Heart right ventricle (tissue), 16 donors: Measurements from ENCODE around the gene KLHL25. TPM values are rescaled to one million over a fixed set of nuclear protein-coding genes. Genes with fewer than 3 reads are reported as not detected.

Experiments
- ATAC-seq, 8 donors: fragments of 200-7000 bp; cut with Tn5 transposase; one replicate each; pipeline ENCODE4 v1.9.1; 2020; ENCODE audit warnings: mild to moderate bottlenecking in 8 of 8, moderate library complexity in 8 of 8, moderate number of reproducible peaks in 1 of 8
- DNase-seq, 2 donors: peaks; one replicate each; pipeline ENCODE4 v3.0.0-alpha.2; 2020
- H3K27ac ChIP-seq, 10 donors: fragments of 200-600 bp; sonication (generic) in 2 of 10; one replicate each; pipeline versions ENCODE4 v1.5.0 to v1.8.0; 2020 to 2022; ENCODE audit warnings: mild to moderate bottlenecking in 3 of 10
- H3K27me3 ChIP-seq, 7 donors: fragments of 200-600 bp; one replicate each; pipeline ENCODE4 v1.8.0; 2021 to 2022; ENCODE audit warnings: mild to moderate bottlenecking in 2 of 7
- H3K36me3 ChIP-seq, 9 donors: fragments of 200-600 bp; sonication (generic) in 1 of 9; one replicate each; pipeline versions ENCODE4 v1.5.0 to v1.8.0; 2020 to 2022; ENCODE audit warnings: mild to moderate bottlenecking in 2 of 9
- H3K4me1 ChIP-seq, 9 donors: fragments of 200-600 bp; sonication (generic) in 1 of 9; one replicate each; pipeline versions ENCODE4 v1.5.0 to v1.8.0; 2020 to 2022; ENCODE audit warnings: mild to moderate bottlenecking in 4 of 9
- H3K4me3 ChIP-seq, 10 donors: fragments of 200-600 bp; sonication (generic) in 2 of 10; one replicate each; pipeline versions ENCODE4 v1.5.0 to v1.8.0; 2020 to 2022; ENCODE audit warnings: mild to moderate bottlenecking in 7 of 10, moderate library complexity in 2 of 10
- H3K9me3 ChIP-seq, 11 donors: fragments of 200-600 bp in 10 of 11; sonication (generic) in 2 of 11; one replicate each; pipeline versions ENCODE4 v1.5.0 to v1.8.0; 2013 to 2022; ENCODE audit warnings: mild to moderate bottlenecking in 2 of 11, control low read depth in 1 of 11, moderate library complexity in 1 of 11
- CTCF ChIP-seq, 9 donors: fragments of 200-600 bp; sonication (generic) in 2 of 9; IDR thresholded peaks; one replicate each; pipeline versions ENCODE4 v1.5.0 to v1.8.0; 2021 to 2022; ENCODE audit warnings: antibody characterized with exemption in 9 of 9, mild to moderate bottlenecking in 5 of 9, moderate library complexity in 1 of 9
- WGBS, 2 donors: extraction: QIAGEN DNeasy Blood & Tissue Kit; methylation state at CpG; one replicate each; pipeline ENCODE4 v1.1.7; 2013; ENCODE audit warnings: inconsistent platforms in 1 of 2; 5-methylcytosine and 5-hydroxymethylcytosine counted together
- intact Hi-C, 10 donors: fragments of 100-400 bp; cut with DNase I; formaldehyde crosslinking; loops; one replicate each; pipeline versions ENCODE4 v1.11.1 to v1.14.2; 2022
- polyA plus RNA-seq, 2 donors: library from polyadenylated mRNA; stranded (reverse); fragments of 200-250 nt; gene quantifications; one replicate each; pipeline ENCODE4 v1.2.3, GENCODE V29; 2013
- total RNA-seq, 10 donors: library from RNA; stranded (reverse); fragmentation: NEBNext Ultra II Directional in 3 of 10; extraction: Animal tissue kit (Norgen Biotek cat#: 25700) in 3 of 10; gene quantifications; one replicate each; pipeline versions ENCODE4 v1.2.1 to v1.2.4, GENCODE V29; 2021 to 2023
- donor health status: Arrhythmogenic right ventricular cardiomyopathy.
- donor health status: ischemic (EF 13 %, LVEDD 7.1; RV severe dilation, severe dysfunction).
- donor health status: healthy with polysubstance abuse.
- donor health status: DM: no; HTN: yes; CAD: no.
- donor health status: DM: no; HTN: no; CAD: no.
- donor health status: ischemic (EF 25% LVEDD 6.9; RV normal size, moderate dysfunction).
- donor health status: ischemic (EF 25% LVEDD 5.7; RV mildly dilated, moderate dysfunction).
- donor health status: healthy.
- donor health status: DM: yes; HTN: yes; CAD: no.
- donor health status: Ischemic cardiomyopathy.
- donor health status: ischemic (EF 35%, LVEDD 5.7; RV mildly dilated, moderate dysfunction).
- donor health status: nonischemic (EF 11% LVEDD 7.7; RV severe dilation, severe dysfunction).
- donor health status: DM: yes; HTN: yes; CAD: no.
- donor health status: PGD.
- donor health status: ischemic (EF 29% LVEDD 5.4; RV normal size, mild dysfunction).
- donor health status: nonischemic (EF 23%, LVEDD 6.1; RV moderate dilation, normal function).

Gene KLHL25
- total and polyA plus RNA-seq, 12 donors: 1.9 to 9.2 (median 3.2) TPM

GRCh38 chr15:85839643-85840042 lies 44.9 kb upstream of the KLHL25 start:
- WGBS, 2 donors: 87 to 96% methylated on average over 2 of the region's 2 CpGs
- H3K9me3 ChIP-seq: no peaks in the 10 kb centered on the region
- intact Hi-C loops: loop anchor here in 6 of 10 donors (1.0 to 10.0 kb wide), 9 partner anchors 82 to 545 kb away; no protein-coding TSS in a partner anchor

GRCh38 chr15:85838655-85839054 lies 43.9 kb upstream of the KLHL25 start:
- Histone ChIP-seq H3K27ac (no peak overlapping the region), H3K9me3 (no peaks in the 10 kb centered on the region), H3K27me3 (peaks cover 0 to 5% (median 2%) of the 10 kb centered on the region in 7 donors), H3K4me1 (peaks cover 0 to 16% (median 9%) of the 10 kb centered on the region in 9 donors), H3K36me3 (no peaks in the 10 kb centered on the region), H3K4me3 (no peak overlapping the region)
- DNase-seq: no peak
- 79 to 89% methylated on average over 8 of the region's 8 CpGs for WGBS, 2 donors
- no peak for ATAC-seq
- no peak for TF ChIP-seq CTCF (IDR thresholded peaks at IDR 0.05)
- intact Hi-C loops: loop anchor here in 6 of 10 donors (5.0 to 10.0 kb wide), 8 partner anchors 81 to 544 kb away; no protein-coding TSS in a partner anchor

More at GRCh38 chr15:85839643-85840042, 44.9 kb upstream of the KLHL25 start:
- Histone ChIP-seq H3K36me3 (no peaks in the 10 kb centered on the region), H3K27ac (no peak overlapping the region), H3K27me3 (peaks cover 0 to 8% (median 3%) of the 10 kb centered on the region in 7 donors), H3K4me1 (peaks cover 0 to 16% (median 9%) of the 10 kb centered on the region in 9 donors), H3K4me3 (no peak overlapping the region)
- no peak for TF ChIP-seq CTCF (IDR thresholded peaks at IDR 0.05)
- DNase-seq: no peak
- no peak for ATAC-seq

GRCh38 chr15:85837881-85838280 lies 43.2 kb upstream of the KLHL25 start:
- Histone ChIP-seq H3K9me3 (no peaks in the 10 kb centered on the region), H3K27ac (no peak overlapping the region), H3K36me3 (no peaks in the 10 kb centered on the region), H3K4me1 (peaks cover 0 to 16% (median 9%) of the 10 kb centered on the region in 9 donors), H3K27me3 (peaks cover 0 to 5% (median 0%) of the 10 kb centered on the region in 7 donors), H3K4me3 (no peak overlapping the region)
- DNase-seq (no peak), ATAC-seq (no peak)
- no peak for TF ChIP-seq CTCF (IDR thresholded peaks at IDR 0.05)
- intact Hi-C loops: loop anchor here in 6 of 10 donors (5.0 to 10.0 kb wide), 8 partner anchors 81 to 543 kb away; no protein-coding TSS in a partner anchor
- 67 to 91% methylated on average over 2 of the region's 2 CpGs for WGBS, 2 donors

- peaks cover 0 to 16% (median 9%) of the 10 kb centered on the region in 9 donors for H3K4me1 ChIP-seq
- no peak overlapping the region for H3K4me3 ChIP-seq
- no peaks in the 10 kb centered on the region for H3K36me3 ChIP-seq
- no peak for TF ChIP-seq CTCF (IDR thresholded peaks at IDR 0.05)
- WGBS, 2 donors: 54 to 68% methylated on average over 6 of the region's 6 CpGs
- intact Hi-C loops: loop anchor here in 6 of 10 donors (5.0 to 10.0 kb wide), 8 partner anchors 80 to 542 kb away; no protein-coding TSS in a partner anchor
- peaks cover 0 to 5% (median 0%) of the 10 kb centered on the region in 7 donors for H3K27me3 ChIP-seq
- no peak overlapping the region for H3K27ac ChIP-seq
- H3K9me3 ChIP-seq: no peaks in the 10 kb centered on the region
- peak in 1 of 8 donors; percentile 37 for ATAC-seq
- DNase-seq: no peak
These were observed 42.3 kb upstream of the KLHL25 start for GRCh38 chr15:85837011-85837433.
